Measurements from ENCODE around the gene DIO3.

DIO3 gene

DNA sequence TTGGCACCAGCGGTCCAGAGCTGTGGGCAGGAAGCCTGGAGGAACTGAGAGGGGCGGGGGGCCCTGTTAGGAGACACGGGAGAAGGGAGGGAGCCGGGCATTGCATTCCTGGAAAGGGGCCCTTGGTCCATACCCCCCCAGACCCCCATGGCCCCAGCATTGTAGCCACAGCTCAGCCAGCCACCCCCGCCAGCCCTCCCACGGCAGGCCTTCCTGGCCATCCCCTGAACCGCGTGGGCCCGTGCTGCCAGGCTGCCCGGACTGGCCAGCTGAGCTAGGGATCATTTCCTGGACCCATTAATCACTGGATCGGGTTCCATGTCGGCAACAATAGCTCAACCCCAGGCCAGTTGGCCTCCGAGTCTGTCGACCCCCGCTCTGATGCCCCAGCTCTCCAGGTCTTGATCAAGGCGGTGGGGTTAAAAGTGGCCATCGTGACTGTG lies 39.8 kb upstream of the DIO3 start:
- no peak for TF ChIP-seq Cebpa-rat (IDR thresholded peaks at IDR 0.05)
- peaks cover 66 to 94% (median 87%) of the 10 kb centered on the region in 10 experiments for H3K4me1 ChIP-seq
- H3K4me3 ChIP-seq: no peak overlapping the region
- H3K9me3 ChIP-seq (replicated peaks in 1 of 11): peaks cover 0 to 4% (median 1%) of the 10 kb centered on the region in 11 experiments; a peak in 13 of 22 replicates
- no peak overlapping the region for H3K27ac ChIP-seq
- no peak overlapping the region for H3K9ac ChIP-seq
- H3K27me3 ChIP-seq: peaks cover 0 to 16% (median 0%) of the 10 kb centered on the region in 11 experiments; a peak in 5 of 22 replicates
- H4K20me1 ChIP-seq: no peaks in the 10 kb centered on the region
- peak overlapping the region in 5 of 11 experiments; percentile 35 to 79 (median 52); a peak in 6 of 22 replicates for H3K4me2 ChIP-seq
- no peaks in the 10 kb centered on the region for H3K36me3 ChIP-seq

DNA sequence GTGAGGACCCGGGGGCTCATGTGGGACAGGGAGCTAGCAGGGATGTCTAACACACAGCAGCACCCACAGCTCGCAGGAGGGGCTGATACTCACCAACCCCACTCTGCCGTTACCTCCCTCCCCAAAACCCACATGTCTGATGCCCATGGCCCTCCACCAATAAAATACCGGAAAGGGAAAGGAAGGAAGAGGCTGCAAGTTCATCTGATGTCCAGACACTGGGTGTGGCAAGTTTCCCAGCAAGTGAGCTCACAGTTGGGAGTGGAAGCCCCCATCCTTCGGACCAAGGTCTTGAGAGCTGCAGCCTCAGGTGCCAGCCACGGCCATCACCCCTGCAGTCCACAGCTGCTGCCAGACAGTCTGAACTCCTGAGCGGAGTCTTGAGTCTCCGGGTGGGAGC lies 39.3 kb upstream of the DIO3 start:
- peaks cover 0 to 16% (median 0%) of the 10 kb centered on the region in 11 experiments; a peak in 5 of 22 replicates for H3K27me3 ChIP-seq
- H3K9ac ChIP-seq: no peak overlapping the region
- TF ChIP-seq Cebpa-rat (IDR thresholded peaks at IDR 0.05): no peak
- peak overlapping the region; percentile 25 to 79 (median 64); a peak in 19 of 22 replicates for H3K4me2 ChIP-seq
- no peaks in the 10 kb centered on the region for H4K20me1 ChIP-seq
- H3K4me1 ChIP-seq: peaks cover 61 to 94% (median 88%) of the 10 kb centered on the region in 10 experiments
- no peak overlapping the region for H3K4me3 ChIP-seq
- H3K27ac ChIP-seq: peak overlapping the region in 1 of 11 experiments; percentile 41; a peak in 1 of 22 replicates
- no peaks in the 10 kb centered on the region; a peak in 2 of 22 replicates for H3K9me3 ChIP-seq (replicated peaks in 1 of 11)
- H3K36me3 ChIP-seq: no peaks in the 10 kb centered on the region

DNA sequence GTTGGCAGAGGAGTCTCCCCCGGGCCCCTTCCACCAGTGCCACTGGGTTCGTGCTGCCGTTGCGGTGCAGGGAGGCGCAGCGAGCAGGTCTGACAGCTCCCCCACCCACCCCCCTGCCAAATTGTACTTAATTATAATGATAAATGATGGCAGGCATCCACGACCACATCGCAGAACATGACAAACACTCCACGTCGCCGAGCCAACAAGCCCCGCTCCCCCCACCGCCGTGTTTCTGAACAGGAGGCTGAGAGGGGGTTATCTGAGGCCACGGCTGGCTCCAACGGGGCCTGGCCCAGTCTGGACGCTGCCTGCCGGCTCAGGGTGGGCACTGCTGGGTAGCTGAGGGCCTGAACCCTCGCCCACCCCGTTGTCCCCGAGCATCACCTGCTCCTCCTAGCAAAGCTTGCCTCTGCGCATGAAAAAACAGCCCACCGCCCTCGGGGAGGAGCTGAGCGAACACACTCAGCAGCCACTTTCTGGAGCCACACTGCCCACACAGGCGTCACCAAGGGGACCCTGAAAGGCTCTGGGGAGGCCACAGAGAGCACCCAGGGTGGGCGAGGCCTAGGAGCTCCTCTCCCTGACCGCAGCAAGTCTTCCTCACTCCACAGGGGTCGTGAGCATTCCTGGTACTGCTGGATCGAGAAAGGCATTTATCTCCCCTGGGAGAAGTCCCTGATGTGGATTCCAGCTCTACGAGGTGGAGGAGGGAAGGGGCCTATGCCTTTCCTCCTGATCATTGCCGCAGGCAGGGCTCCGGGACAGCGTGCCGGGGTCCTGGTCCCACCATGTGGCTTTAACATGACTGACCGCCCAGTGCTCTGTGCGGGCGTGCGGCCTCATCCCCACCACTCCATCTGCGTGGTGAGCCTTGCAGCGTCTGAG lies 35.4 kb upstream of the DIO3 start:
- no peaks in the 10 kb centered on the region for H3K36me3 ChIP-seq
- H3K9ac ChIP-seq: peak overlapping the region in 8 of 11 experiments; percentile 3 to 48 (median 28); a peak in 11 of 22 replicates
- H3K4me1 ChIP-seq: peaks cover 40 to 95% (median 85%) of the 10 kb centered on the region in 10 experiments
- H4K20me1 ChIP-seq: no peaks in the 10 kb centered on the region
- no peaks in the 10 kb centered on the region; a peak in 2 of 22 replicates for H3K9me3 ChIP-seq (replicated peaks in 1 of 11)
- peak overlapping the region in 3 of 10 experiments; percentile 3 to 25 (median 24); a peak in 2 of 20 replicates for H3K4me3 ChIP-seq
- H3K27ac ChIP-seq: peak overlapping the region in 5 of 11 experiments; percentile 1 to 40 (median 34); a peak in 4 of 22 replicates
- H3K27me3 ChIP-seq: peaks cover 0 to 16% (median 0%) of the 10 kb centered on the region in 11 experiments; a peak in 5 of 22 replicates
- H3K4me2 ChIP-seq: peak overlapping the region; percentile 60 to 96 (median 85)
- TF ChIP-seq Cebpa-rat (IDR thresholded peaks at IDR 0.05): no peak

DNA sequence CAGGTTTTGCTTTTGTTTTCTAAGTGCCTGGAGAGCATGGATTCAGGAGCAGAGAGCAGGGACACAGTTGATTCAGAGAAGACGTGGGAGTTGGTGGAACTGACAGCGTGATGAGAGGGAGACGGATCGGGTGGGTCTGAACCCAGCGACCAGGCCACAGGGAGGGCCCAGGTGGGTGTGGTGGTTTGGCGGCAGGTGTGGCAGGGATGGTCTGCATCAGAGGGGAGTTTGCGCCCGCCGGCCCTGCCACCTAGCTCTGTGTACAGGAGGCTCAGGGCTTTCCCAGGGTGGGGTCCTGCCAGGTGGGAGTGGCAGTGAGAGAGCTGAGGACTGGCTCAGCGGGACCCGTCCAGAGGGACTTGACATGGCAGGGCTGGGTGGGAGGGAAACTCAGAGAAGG lies 33.3 kb upstream of the DIO3 start:
- H3K4me3 ChIP-seq: no peak overlapping the region
- no peaks in the 10 kb centered on the region; a peak in 2 of 22 replicates for H3K9me3 ChIP-seq (replicated peaks in 1 of 11)
- H4K20me1 ChIP-seq: no peaks in the 10 kb centered on the region
- H3K9ac ChIP-seq: no peak overlapping the region
- no peak for TF ChIP-seq Cebpa-rat (IDR thresholded peaks at IDR 0.05)
- peak overlapping the region; percentile 5 to 96 (median 85); a peak in 19 of 22 replicates for H3K4me2 ChIP-seq
- no peaks in the 10 kb centered on the region for H3K36me3 ChIP-seq
- H3K27ac ChIP-seq: peak overlapping the region in 1 of 11 experiments; percentile 17; a peak in 2 of 22 replicates
- peaks cover 30 to 89% (median 76%) of the 10 kb centered on the region in 10 experiments for H3K4me1 ChIP-seq
- H3K27me3 ChIP-seq: peaks cover 0 to 16% (median 0%) of the 10 kb centered on the region in 11 experiments; a peak in 5 of 22 replicates

DNA sequence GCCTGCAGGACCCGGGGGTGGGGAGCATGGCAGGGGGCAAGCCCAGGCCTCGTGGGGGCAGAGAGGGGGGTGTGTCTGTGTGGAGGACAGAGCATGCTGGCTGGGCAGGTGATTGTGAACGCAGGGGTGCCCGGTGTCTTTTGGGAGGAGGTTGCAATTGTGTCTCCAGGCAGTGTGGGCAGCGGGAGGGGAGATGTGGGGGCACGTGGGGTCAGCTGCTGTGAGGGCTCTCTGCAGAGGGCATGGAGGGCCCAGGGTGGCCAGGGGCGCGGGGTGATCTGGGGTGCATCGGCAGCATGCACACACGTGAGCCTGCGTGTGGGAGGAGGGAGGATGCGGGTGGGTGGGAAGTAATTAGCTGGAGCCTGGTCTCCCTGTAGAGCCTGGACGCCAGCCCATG lies 32.2 kb upstream of the DIO3 start:
- Histone ChIP-seq H3K27ac (peak overlapping the region in 1 of 11 experiments; percentile 37; a peak in 1 of 22 replicates), H3K36me3 (no peaks in the 10 kb centered on the region), H3K4me2 (peak overlapping the region in 10 of 11 experiments; percentile 59 to 88 (median 82); a peak in 20 of 22 replicates), H3K4me3 (no peak overlapping the region), H3K27me3 (peaks cover 0 to 16% (median 0%) of the 10 kb centered on the region in 11 experiments; a peak in 5 of 22 replicates), H3K9ac (no peak overlapping the region), H3K4me1 (peaks cover 39 to 89% (median 76%) of the 10 kb centered on the region in 10 experiments), H3K9me3 (replicated peaks in 1 of 11) (no peaks in the 10 kb centered on the region; a peak in 1 of 22 replicates), H4K20me1 (no peaks in the 10 kb centered on the region)
- TF ChIP-seq Cebpa-rat (IDR thresholded peaks at IDR 0.05): no peak

DNA sequence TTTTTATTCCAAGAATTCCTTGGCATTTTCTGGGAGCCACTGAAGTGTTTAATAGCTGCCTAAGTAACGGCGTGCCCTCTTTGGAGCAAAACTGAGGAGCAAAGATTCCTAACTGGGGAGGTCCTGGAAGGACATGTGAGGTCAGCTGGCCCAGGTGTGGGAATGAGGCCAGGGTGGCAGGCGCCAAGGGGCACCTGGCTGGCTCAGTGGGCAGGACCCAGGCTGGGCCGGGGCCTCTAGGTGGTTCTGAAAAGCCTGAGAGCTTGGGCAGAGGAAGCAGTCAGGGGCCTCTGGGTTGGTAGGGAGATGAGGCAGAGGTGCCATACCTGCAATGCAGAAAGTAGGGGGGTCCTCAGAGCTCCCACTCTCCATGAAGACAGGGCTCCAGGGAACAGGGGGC lies 27.1 kb upstream of the DIO3 start:
- H3K4me3 ChIP-seq: no peak overlapping the region
- H3K27me3 ChIP-seq: 0 out of 22 replicates have a peak, but pooled peaks cover 0 to 2% (median 0%) of the 10 kb centered on the region in 11 experiments
- H3K4me1 ChIP-seq: peaks cover 69 to 93% (median 79%) of the 10 kb centered on the region in 10 experiments
- no peaks in the 10 kb centered on the region; a peak in 1 of 22 replicates for H3K9me3 ChIP-seq (replicated peaks in 1 of 11)
- peak overlapping the region; percentile 83 to 95 (median 90) for H3K4me2 ChIP-seq
- H3K9ac ChIP-seq: peak overlapping the region in 10 of 11 experiments; percentile 68 to 83 (median 80); a peak in 18 of 22 replicates
- TF ChIP-seq Cebpa-rat (IDR thresholded peaks at IDR 0.05): no peak
- no peaks in the 10 kb centered on the region for H4K20me1 ChIP-seq
- H3K36me3 ChIP-seq: no peaks in the 10 kb centered on the region
- H3K27ac ChIP-seq: peak overlapping the region; percentile 82 to 93 (median 90); a peak in 21 of 22 replicates

DNA sequence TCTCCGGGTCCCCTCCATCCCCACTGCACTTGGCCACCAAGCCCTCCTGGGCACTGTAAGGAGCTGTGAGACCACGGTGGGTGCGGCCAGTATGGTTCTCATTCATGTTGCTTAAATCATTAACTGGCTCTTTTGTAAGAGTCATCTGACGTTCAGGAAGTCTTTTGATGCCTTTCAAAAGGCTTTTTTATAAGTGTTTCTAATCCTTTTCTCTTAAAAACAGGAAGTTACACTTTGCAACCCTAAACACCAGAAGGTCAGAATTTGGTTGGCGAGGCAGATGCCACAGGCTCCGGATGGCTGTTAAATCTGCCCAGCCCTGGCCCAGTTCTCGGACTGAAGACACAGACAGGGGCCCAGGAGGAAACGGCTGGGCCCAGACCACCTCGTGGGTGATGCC lies 26.1 kb upstream of the DIO3 start:
- peak overlapping the region; percentile 83 to 95 (median 90) for H3K4me2 ChIP-seq
- H4K20me1 ChIP-seq: no peaks in the 10 kb centered on the region
- H3K9ac ChIP-seq: peak overlapping the region; percentile 68 to 83 (median 79)
- H3K27me3 ChIP-seq: 0 out of 22 replicates have a peak, but pooled peaks cover 0 to 12% (median 0%) of the 10 kb centered on the region in 11 experiments
- no peaks in the 10 kb centered on the region; a peak in 1 of 22 replicates for H3K9me3 ChIP-seq (replicated peaks in 1 of 11)
- H3K4me3 ChIP-seq: peak overlapping the region in 8 of 10 experiments; percentile 12 to 57 (median 32); a peak in 12 of 20 replicates
- no peaks in the 10 kb centered on the region for H3K36me3 ChIP-seq
- peak overlapping the region; percentile 82 to 93 (median 90) for H3K27ac ChIP-seq
- H3K4me1 ChIP-seq: peaks cover 62 to 91% (median 74%) of the 10 kb centered on the region in 10 experiments
- peak in 8 of 11 experiments; percentile 23 to 69 (median 52); a peak in 8 of 22 replicates for TF ChIP-seq Cebpa-rat (IDR thresholded peaks at IDR 0.05)

DNA sequence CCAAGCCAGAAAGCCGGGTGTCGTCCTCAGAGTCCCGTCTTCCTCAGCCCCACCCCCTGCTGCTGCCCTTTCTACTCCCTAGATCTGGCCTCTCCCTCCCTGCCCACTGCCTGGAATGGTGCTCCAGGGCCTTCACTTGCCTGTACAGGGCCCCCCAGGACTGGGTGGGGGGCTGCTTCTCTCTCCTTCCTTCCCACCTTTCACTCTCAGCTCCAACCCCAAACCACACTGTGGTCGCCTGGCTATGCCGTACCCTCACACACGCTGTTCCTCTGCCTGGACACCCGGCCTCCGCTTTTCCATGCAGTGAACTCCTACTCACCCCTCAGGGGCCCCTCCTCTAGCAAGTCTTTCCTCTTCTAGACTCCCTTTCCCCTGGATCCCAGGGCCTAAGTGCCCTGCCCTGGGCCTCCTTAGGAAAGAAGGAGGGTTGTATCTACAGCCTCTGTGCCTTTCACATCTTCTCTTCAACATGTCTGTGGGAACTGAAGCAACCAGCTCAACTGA lies 25.5 kb upstream of the DIO3 start:
- peak overlapping the region; percentile 83 to 95 (median 90) for H3K4me2 ChIP-seq
- H3K27ac ChIP-seq: peak overlapping the region; percentile 82 to 93 (median 90)
- TF ChIP-seq Cebpa-rat (IDR thresholded peaks at IDR 0.05): no peak
- no peaks in the 10 kb centered on the region for H3K36me3 ChIP-seq
- H4K20me1 ChIP-seq: no peaks in the 10 kb centered on the region
- no peaks in the 10 kb centered on the region for H3K9me3 ChIP-seq (replicated peaks in 1 of 11)
- H3K4me3 ChIP-seq: peak overlapping the region in 8 of 10 experiments; percentile 12 to 57 (median 32); a peak in 13 of 20 replicates
- H3K9ac ChIP-seq: peak overlapping the region; percentile 68 to 83 (median 79)
- 0 out of 22 replicates have a peak, but pooled peaks cover 0 to 16% (median 0%) of the 10 kb centered on the region in 11 experiments for H3K27me3 ChIP-seq
- H3K4me1 ChIP-seq: peaks cover 61 to 91% (median 75%) of the 10 kb centered on the region in 10 experiments

Data from BLaER1 treated with 17β-estradiol and CSF1 and Interleukin-3, amounts not matched to agents 10 nM and 100 nM (cell line).